WTC11 (cell line): ENCODE measurements around the gene A2ML1.
"Not testable (repeated sequence)": the region's sequence is repeated elsewhere in the genome, so short reads cannot be mapped to it uniquely, and the experiment has no call there.

Source experiments
- CREB1 ChIP-seq: sonication (generic); formaldehyde crosslinking; IDR thresholded peaks from 2 replicates; pipeline ENCODE4 v1.8.0; 2023; ENCODE audit warnings: mild to moderate bottlenecking, missing genetic modification reagents
- ELF4 ChIP-seq: sonication (generic); formaldehyde crosslinking; IDR thresholded peaks from 2 replicates; pipeline ENCODE4 v1.8.1; 2022; ENCODE audit warnings: low read depth, mild to moderate bottlenecking, moderate library complexity, missing genetic modification reagents
- ETV6 ChIP-seq: sonication (generic); formaldehyde crosslinking; IDR thresholded peaks from 2 replicates; pipeline ENCODE4 v1.8.1; 2022; ENCODE audit warnings: mild to moderate bottlenecking, missing genetic modification reagents
- FOXK1 ChIP-seq: sonication (generic); formaldehyde crosslinking; IDR thresholded peaks from 2 replicates; pipeline ENCODE4 v1.8.0; 2022; ENCODE audit warnings: mild to moderate bottlenecking, moderate library complexity, missing genetic modification reagents
- FOXP1 ChIP-seq: sonication (generic); formaldehyde crosslinking; IDR thresholded peaks from 2 replicates; pipeline ENCODE4 v1.8.0; 2022; ENCODE audit warnings: missing genetic modification reagents, mild to moderate bottlenecking, moderate library complexity, borderline replicate concordance
- IRF2 ChIP-seq: sonication (generic); formaldehyde crosslinking; IDR thresholded peaks from 2 replicates; pipeline ENCODE4 v1.8.0; 2022; ENCODE audit warnings: low read depth, missing genetic modification reagents, borderline replicate concordance
- SMAD3 ChIP-seq: sonication (generic); formaldehyde crosslinking; IDR thresholded peaks from 2 replicates; pipeline ENCODE4 v1.8.0; 2022; ENCODE audit warnings: missing genetic modification reagents, mild to moderate bottlenecking, borderline replicate concordance
- SP1 ChIP-seq: sonication (generic); formaldehyde crosslinking; conservative IDR thresholded peaks from 2 replicates; pipeline ENCODE4 v1.8.1; 2022; ENCODE audit warnings: missing genetic modification reagents
- TF ChIP-seq, protein P1 (sequence below): fragments of 200-600 bp; IDR thresholded peaks from 2 replicates; pipeline ENCODE4 v1.8.0; 2022; ENCODE audit warnings: antibody characterized with exemption
- TF ChIP-seq, protein P2 (sequence below): sonication (generic); formaldehyde crosslinking; IDR thresholded peaks from 2 replicates; pipeline ENCODE4 v1.8.0; 2022; ENCODE audit warnings: mild to moderate bottlenecking, missing genetic modification reagents
- TF ChIP-seq, protein P3 (sequence below): sonication (generic); formaldehyde crosslinking; IDR thresholded peaks from 2 replicates; pipeline ENCODE4 v1.8.1; 2023; ENCODE audit warnings: mild to moderate bottlenecking, missing genetic modification reagents, moderate library complexity

GRCh38 chr12:8914033-8914715 lies 91.8 kb downstream of the A2ML1 start, which contains the start of gene PHC1:
- TF ChIP-seq, protein P1, sequence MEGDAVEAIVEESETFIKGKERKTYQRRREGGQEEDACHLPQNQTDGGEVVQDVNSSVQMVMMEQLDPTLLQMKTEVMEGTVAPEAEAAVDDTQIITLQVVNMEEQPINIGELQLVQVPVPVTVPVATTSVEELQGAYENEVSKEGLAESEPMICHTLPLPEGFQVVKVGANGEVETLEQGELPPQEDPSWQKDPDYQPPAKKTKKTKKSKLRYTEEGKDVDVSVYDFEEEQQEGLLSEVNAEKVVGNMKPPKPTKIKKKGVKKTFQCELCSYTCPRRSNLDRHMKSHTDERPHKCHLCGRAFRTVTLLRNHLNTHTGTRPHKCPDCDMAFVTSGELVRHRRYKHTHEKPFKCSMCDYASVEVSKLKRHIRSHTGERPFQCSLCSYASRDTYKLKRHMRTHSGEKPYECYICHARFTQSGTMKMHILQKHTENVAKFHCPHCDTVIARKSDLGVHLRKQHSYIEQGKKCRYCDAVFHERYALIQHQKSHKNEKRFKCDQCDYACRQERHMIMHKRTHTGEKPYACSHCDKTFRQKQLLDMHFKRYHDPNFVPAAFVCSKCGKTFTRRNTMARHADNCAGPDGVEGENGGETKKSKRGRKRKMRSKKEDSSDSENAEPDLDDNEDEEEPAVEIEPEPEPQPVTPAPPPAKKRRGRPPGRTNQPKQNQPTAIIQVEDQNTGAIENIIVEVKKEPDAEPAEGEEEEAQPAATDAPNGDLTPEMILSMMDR, result not testable (repeated sequence)
- TF ChIP-seq SMAD3 (CRISPR knock-in tag); FOXK1 (CRISPR knock-in tag); ETV6 (CRISPR knock-in tag); IRF2 (CRISPR knock-in tag); CREB1 (CRISPR knock-in tag); SP1; FOXP1 (CRISPR knock-in tag); ELF4 (CRISPR knock-in tag): not testable (repeated sequence)
- TF ChIP-seq, protein P2, sequence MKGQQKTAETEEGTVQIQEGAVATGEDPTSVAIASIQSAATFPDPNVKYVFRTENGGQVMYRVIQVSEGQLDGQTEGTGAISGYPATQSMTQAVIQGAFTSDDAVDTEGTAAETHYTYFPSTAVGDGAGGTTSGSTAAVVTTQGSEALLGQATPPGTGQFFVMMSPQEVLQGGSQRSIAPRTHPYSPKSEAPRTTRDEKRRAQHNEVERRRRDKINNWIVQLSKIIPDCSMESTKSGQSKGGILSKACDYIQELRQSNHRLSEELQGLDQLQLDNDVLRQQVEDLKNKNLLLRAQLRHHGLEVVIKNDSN (CRISPR knock-in tag), result not testable (repeated sequence)
- TF ChIP-seq, protein P3, sequence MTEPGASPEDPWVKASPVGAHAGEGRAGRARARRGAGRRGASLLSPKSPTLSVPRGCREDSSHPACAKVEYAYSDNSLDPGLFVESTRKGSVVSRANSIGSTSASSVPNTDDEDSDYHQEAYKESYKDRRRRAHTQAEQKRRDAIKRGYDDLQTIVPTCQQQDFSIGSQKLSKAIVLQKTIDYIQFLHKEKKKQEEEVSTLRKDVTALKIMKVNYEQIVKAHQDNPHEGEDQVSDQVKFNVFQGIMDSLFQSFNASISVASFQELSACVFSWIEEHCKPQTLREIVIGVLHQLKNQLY (CRISPR knock-in tag), result not testable (repeated sequence)
